Stomach smooth muscle (tissue), 2 donors: ENCODE measurements around the gene ZNRF3.

Experiments used
- H3K27ac ChIP-seq: one replicate; pipeline ENCODE4 v1.7.0; 2013; ENCODE audit warnings: mild to moderate bottlenecking, low read length, inconsistent platforms
- H3K27me3 ChIP-seq, 2 donors: one replicate each; pipeline ENCODE4 v1.7.0; 2013; ENCODE audit warnings: low read length in 2 of 2; ENCODE audit not compliant: insufficient read depth in 2 of 2, control insufficient read depth in 1 of 2
- H3K36me3 ChIP-seq, 2 donors: one replicate each; pipeline ENCODE4 v1.7.0; 2013; ENCODE audit warnings: low read length in 2 of 2; ENCODE audit not compliant: control insufficient read depth in 2 of 2, insufficient read depth in 2 of 2
- H3K4me1 ChIP-seq: one replicate; pipeline ENCODE4 v1.7.0; 2013; ENCODE audit warnings: low read length; ENCODE audit not compliant: control insufficient read depth, insufficient read depth
- H3K4me3 ChIP-seq, 2 donors: one replicate each; pipeline ENCODE4 v1.7.0; 2013; ENCODE audit warnings: low read length in 2 of 2
- H3K9ac ChIP-seq, 2 donors: one replicate each; pipeline ENCODE4 v1.7.0; 2013; ENCODE audit warnings: low read length in 2 of 2, mild to moderate bottlenecking in 1 of 2
- H3K9me3 ChIP-seq, 2 donors: one replicate each; pipeline ENCODE4 v1.7.0; 2013; ENCODE audit warnings: low read length in 2 of 2; ENCODE audit not compliant: control insufficient read depth in 2 of 2
- donor health status: healthy.
- donor health status: Pancreatic carcinoma.

The ZNRF3 gene

GRCh38 chr22:29050457-29050856 lies 167.1 kb downstream of the ZNRF3 start:
- Histone ChIP-seq H3K4me3 (no peak overlapping the region), H3K4me1 (no peaks in the 10 kb centered on the region), H3K9ac (no peak overlapping the region), H3K27me3 (no peaks in the 10 kb centered on the region), H3K36me3 (peaks cover 23 to 37% of the 10 kb centered on the region in 2 donors), H3K27ac (no peak overlapping the region), H3K9me3 (no peaks in the 10 kb centered on the region)

GRCh38 chr22:29053048-29053702 lies 169.8 kb downstream of the ZNRF3 start:
- Histone ChIP-seq H3K9ac (no peak overlapping the region), H3K36me3 (peaks cover 11 to 17% of the 10 kb centered on the region in 2 donors), H3K4me3 (no peak overlapping the region), H3K27ac (no peak overlapping the region), H3K4me1 (no peaks in the 10 kb centered on the region), H3K9me3 (no peaks in the 10 kb centered on the region), H3K27me3 (no peaks in the 10 kb centered on the region)

- H3K4me1 ChIP-seq = no peaks in the 10 kb centered on the region
- no peak overlapping the region for H3K9ac ChIP-seq
- no peak overlapping the region for H3K4me3 ChIP-seq
- peaks cover 7 to 8% of the 10 kb centered on the region in 2 donors for H3K36me3 ChIP-seq
- H3K27ac ChIP-seq = no peak overlapping the region
- H3K27me3 ChIP-seq = no peaks in the 10 kb centered on the region
- no peaks in the 10 kb centered on the region for H3K9me3 ChIP-seq
Observed at GRCh38 chr22:29054251-29054767, 170.9 kb downstream of the ZNRF3 start.

DNA sequence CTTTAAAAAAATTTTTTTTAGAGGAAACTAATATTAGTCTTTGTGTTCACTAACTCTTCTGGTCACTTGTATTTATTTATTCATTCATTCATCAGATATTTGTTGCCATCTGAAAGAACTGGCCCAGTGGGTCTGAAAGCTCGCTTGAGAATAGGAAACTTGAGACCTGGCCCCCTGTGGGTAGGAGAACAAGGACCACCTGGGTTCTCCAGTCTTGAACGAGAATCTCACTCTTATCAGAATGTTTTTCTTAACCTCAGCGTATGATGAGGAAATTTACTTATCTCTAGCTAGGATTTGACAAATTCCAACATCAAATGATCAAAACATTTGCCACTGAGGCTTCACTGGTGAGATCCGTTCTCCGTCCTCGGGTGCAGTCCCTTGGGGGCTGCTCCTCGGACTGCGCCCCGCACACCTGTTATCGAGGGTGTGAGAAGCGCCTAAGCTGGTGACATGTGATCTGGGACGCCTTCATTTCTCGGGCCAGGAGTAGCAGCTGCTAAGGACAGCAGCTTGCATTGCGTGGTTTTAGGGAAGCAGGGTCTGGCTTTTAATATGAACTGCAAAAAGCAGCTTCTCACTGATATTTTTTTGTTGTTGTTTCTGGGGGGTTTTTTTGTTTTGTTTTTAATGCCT lies 171.9 kb downstream of the ZNRF3 start:
- H3K4me3 ChIP-seq = no peak overlapping the region
- no peak overlapping the region for H3K27ac ChIP-seq
- no peaks in the 10 kb centered on the region for H3K4me1 ChIP-seq
- peaks cover 2 to 4% of the 10 kb centered on the region in 2 donors for H3K36me3 ChIP-seq
- no peak overlapping the region for H3K9ac ChIP-seq
- H3K9me3 ChIP-seq = no peaks in the 10 kb centered on the region
- no peaks in the 10 kb centered on the region for H3K27me3 ChIP-seq

DNA sequence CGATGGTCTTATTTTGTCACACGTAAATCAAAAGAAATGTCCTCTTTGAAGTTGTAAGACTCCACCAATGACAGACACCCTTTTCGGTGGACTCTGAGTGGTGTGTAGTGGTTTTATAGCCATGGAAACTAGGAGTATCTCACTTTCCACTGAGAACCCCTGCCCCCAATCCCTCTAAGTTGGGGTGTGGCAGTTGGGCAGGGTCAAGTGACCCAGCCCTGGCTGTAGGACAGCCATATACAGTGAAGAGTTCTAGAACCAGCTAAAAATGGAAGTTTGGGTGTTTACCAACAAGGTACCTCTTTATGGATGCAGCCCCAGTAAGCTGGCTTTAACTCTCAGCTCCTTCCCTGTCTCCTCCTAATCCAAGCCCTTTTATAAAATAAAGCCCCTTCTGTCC lies 173.1 kb downstream of the ZNRF3 start:
- H3K9ac ChIP-seq = no peak overlapping the region
- no peaks in the 10 kb centered on the region for H3K36me3 ChIP-seq
- no peak overlapping the region for H3K4me3 ChIP-seq
- H3K27ac ChIP-seq = no peak overlapping the region
- no peaks in the 10 kb centered on the region for H3K4me1 ChIP-seq
- no peaks in the 10 kb centered on the region for H3K27me3 ChIP-seq
- no peaks in the 10 kb centered on the region for H3K9me3 ChIP-seq

- no peaks in the 10 kb centered on the region for H3K27me3 ChIP-seq
- no peaks in the 10 kb centered on the region for H3K36me3 ChIP-seq
- H3K4me3 ChIP-seq = no peak overlapping the region
- H3K27ac ChIP-seq = no peak overlapping the region
- H3K4me1 ChIP-seq = no peaks in the 10 kb centered on the region
- no peaks in the 10 kb centered on the region for H3K9me3 ChIP-seq
- H3K9ac ChIP-seq = no peak overlapping the region
Observed at GRCh38 chr22:29060251-29060869, 177.0 kb downstream of the ZNRF3 start.

DNA sequence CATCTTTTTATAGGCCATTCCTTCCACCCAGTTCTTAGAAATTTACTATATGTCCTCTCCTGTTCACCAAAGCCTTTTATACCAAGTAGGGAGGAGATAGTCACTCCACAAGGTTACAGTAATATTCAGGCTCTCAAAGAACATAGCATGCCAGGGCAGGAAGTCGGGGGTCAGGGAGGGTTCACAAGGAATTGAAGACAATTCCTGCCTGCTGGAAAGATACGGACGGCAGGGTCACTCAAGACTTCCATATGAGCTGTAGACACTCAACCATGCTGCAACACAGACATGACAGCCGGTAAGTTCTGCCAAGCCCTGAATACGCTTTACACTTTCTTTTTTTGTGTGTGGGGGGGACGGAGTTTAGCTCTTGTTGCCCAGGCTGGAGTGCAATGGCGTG lies 177.6 kb downstream of the ZNRF3 start:
- no peaks in the 10 kb centered on the region for H3K9me3 ChIP-seq
- no peaks in the 10 kb centered on the region for H3K36me3 ChIP-seq
- no peaks in the 10 kb centered on the region for H3K27me3 ChIP-seq
- no peaks in the 10 kb centered on the region for H3K4me1 ChIP-seq
- H3K9ac ChIP-seq = no peak overlapping the region
- no peak overlapping the region for H3K27ac ChIP-seq
- H3K4me3 ChIP-seq = no peak overlapping the region

- Histone ChIP-seq H3K9ac (no peak within 1 kb of the TSS), H3K27ac (no peak within 1 kb of the TSS), H3K27me3 (no peaks in the 10 kb centered on the region)
Observed at GRCh38 chr22:29061773-29062172, 178.4 kb downstream of the ZNRF3 start, which contains the start of gene C22orf31. C22orf31 (minus strand) TSS chr22:29061831; CDS start chr22:29061792, 39 bp downstream.

DNA sequence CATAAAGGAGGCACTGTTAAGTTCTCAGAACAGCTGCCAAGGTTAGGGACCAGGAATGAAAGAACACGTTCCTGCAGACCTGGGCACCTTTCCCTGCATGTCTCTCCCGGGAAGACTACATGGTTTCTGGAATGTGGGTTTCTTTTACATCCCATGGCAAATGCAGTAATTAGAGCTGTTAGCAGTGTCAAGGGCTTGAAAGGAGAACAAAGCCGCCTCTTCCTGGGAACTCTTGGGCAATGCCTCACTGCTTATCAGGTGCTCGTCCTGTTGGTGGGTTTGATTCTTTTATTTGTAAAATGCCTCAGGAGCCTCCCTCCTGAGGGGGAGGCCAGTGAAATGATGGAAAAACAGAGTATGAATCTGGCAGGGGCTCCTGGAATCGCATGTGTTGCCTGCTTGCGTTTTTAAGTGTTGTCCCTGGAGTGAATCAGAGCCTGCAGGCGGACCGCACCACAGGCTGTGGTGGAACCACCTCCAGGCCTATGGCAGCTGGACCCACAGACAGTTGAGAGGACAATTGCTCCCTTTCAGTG lies 179.0 kb downstream of the ZNRF3 start:
- Histone ChIP-seq H3K27me3 (no peaks in the 10 kb centered on the region), H3K27ac (no peak overlapping the region), H3K36me3 (no peaks in the 10 kb centered on the region), H3K9ac (no peak overlapping the region), H3K4me1 (no peaks in the 10 kb centered on the region), H3K4me3 (no peak overlapping the region), H3K9me3 (no peaks in the 10 kb centered on the region)

More at GRCh38 chr22:29061773-29062172, 178.4 kb downstream of the ZNRF3 start, which contains the start of gene C22orf31:
- Histone ChIP-seq H3K9me3 (no peaks in the 10 kb centered on the region), H3K36me3 (no peaks in the 10 kb centered on the region), H3K4me1 (no peaks in the 10 kb centered on the region), H3K4me3 (no peak within 1 kb of the TSS)

DNA sequence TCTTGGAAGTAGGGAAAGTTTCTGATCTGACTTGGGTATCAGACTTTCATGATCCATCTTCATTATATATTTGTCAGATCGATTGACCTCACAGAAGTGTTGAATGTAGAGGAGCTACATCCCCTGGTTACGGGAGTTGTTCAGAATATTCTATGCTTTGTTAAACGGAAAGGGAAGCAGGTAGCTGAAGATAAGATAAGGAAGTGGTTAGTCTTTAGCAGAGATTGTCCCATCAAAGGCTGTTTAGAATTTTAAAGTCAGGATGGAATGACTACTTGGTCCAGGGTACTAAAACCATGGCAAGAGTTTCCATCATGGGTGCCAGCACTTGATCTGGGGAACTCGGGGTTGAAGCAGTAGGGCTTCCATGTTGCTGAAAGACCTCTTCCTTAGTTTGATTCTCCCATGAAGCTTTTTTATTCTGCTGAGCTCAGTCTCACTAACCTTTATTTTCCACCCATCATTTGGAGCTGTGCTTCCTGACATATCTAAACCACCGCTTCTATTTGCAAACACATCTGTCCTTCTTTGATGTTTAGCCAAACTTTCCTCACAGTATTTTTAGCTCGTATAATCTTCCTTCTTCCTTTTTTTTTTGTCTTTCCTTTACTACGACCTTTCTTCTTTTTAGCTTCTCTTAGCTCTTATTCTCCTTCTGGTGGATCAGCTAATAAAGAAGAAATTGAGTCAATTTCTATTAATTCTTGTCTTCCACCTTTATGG lies 182.3 kb downstream of the ZNRF3 start:
- Histone ChIP-seq H3K4me1 (no peaks in the 10 kb centered on the region), H3K27ac (no peak overlapping the region), H3K9me3 (no peaks in the 10 kb centered on the region), H3K36me3 (no peaks in the 10 kb centered on the region), H3K27me3 (no peaks in the 10 kb centered on the region), H3K4me3 (no peak overlapping the region), H3K9ac (no peak overlapping the region)
